Muscle of arm (tissue), 12 donors: Measurements from ENCODE around the gene RET. TPM values are rescaled to one million over a fixed set of nuclear protein-coding genes. Genes with fewer than 3 reads are reported as not detected.

Experiments
- DNase-seq: peaks from one replicate; pipeline ENCODE4 v3.0.0-alpha.2; 2013
- polyA plus RNA-seq, 12 donors: library from polyadenylated mRNA; unstranded; fragments of 120-200 nt; gene quantifications; one replicate each; pipeline ENCODE4 v1.2.1, GENCODE V29; 2013; ENCODE audit not compliant: insufficient read length in 12 of 12

RET gene
- polyA plus RNA-seq, 12 donors, result 0.52 to 17.0 (median 3.2) TPM; not detected in 1

DNA sequence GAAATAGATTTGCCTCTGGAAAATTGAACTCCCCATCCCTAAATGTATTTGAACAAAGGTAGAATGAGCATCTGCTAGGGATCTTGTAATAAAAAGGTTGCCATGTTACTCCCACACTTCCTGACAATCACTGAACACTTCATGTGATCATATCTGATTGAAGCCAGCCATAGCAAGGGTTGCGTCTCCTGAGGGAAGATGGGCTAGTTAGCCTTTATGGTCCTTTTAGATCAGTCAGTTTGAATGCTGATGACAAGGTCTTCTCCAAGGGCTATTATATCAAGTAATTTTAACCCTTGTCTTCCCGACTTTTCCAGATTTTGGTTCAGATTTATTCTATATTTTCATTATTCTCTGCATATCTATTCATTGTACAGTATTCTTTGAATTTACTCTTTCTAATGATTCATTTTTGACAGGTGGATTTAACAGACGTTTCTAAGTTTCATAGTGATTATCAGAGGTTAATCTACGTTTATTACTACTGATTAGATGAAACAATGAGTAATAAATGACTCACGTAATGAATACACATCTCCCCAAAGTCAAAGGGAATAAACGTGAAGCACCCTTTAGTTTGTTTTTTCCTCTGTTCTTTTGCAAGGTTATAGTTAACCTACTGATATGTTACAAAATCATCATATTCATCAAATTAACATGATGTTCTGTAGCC, 89.5 kb downstream of the RET start:
- no peak for DNase-seq

DNA sequence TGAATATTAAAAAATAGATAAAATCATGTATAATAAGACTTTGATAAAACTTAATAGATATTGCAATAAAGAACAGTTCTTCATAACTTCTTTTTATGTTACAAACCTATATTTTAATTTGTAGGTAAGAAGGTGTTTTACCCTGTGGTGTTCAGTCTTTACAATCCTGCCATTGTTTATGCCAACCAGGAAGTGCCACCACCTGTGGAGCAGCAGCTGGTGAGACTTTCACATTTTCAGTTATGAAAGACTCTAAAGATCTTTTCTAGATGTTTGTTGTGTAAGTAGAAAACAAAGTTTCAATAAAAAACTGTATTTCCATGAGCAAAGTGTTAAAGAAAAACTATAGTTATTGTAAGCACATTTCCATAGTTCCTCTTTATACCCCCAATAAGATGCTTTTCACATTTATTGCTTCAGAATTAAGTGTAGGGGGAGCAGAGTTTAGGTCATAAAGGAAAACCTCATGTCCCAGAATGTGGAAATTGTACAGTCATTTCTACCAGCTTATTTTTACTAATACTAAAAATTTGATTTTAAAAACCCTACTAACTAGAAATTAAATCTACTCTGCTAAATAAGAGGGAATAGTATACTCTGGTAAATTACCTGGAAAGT, 90.1 kb downstream of the RET start:
- DNase-seq, result no peak

DNA sequence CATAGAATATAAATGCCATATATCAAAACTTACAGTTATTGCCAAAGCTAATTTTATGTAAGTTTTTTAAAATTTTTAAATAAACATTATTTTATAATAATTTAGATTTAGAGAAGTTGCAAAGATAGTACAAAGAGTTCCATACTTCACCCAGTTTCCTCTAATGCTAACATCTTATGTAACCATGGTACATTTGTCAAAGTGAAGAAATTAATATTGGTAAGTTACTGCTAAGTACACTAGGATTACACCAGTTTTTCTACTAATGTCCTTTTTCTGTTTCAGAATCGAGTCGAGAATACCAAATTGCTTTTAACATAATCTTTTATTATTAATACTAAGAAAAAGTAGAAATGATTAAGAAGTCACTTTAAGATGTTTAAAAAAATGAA, 90.6 kb downstream of the RET start:
- no peak for DNase-seq

DNA sequence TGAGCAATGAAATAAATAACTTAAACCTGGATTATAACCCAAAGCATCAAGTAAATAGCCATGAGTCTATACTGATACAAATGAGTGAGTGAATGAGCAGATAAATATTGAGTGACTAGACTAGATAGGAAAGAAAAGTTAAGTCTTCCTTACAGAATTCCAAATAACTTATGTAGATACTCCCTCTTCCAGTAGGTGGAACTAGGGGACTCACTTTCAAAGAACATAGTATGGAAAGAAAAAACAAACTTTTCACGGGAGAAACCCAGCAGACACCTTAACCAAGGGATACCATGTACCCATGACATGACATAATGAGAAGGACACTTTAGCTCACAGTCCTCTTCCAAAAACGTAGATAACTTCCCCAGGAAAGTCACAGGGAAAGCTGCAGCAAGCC, 93.6 kb downstream of the RET start:
- no peak for DNase-seq

DNA sequence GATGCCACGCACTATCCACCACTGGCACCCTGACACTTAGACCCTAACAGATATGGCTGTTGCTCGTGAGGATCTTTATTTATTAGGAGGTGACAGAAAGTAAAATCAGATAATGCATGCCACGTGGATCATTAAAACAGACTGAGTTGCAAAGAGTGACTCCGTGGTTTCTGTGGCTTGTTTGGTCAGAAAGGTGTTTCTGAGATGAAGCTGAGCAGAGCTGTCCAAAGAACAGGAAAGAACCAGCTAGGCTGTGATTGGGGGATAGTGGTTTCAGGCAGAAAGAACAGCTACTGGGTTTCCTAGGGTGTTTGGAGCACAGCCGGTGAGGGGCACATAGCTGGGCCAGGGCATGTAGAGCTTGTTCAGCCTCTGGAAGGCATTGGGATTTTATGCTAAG, 95.8 kb downstream of the RET start:
- DNase-seq, result no peak

DNA sequence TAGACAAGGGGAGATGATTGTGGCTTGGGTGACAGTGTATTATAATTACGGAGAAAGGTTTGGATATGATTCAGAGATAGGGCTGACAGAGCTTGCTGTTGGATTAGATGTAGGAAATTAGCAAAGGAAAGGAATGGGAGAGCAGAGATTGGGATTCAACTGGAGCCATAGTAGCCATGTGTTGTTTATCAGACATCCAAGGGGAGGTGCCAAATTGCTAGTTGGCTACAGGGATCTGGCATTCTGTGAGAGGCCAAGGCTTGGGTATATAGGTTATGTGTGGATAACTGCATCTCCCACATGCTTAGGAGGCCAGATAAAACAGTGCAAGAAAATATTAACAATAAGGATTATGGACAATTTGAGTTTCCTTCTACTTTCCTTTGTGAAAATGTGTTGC, 96.3 kb downstream of the RET start:
- no peak for DNase-seq

DNA sequence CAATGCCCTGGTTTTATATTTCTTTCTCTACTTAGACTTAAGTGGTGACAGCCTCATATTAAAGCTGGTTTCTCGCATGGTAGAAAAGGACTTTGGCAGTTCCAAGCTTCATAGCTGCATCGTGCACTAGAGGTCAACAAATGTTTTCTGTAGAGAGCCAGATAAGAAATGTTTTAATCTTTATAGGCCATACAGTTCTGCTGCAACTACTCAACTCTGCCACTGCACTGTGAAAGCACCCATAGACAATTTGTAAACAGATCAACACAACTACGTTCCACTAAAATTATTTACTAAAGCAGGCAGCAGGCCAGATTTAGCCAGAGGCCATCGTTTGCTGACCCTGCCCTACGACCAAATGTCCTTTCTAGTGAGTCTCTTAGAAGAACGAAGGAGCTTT, 98.1 kb downstream of the RET start:
- DNase-seq, result no peak

DNA sequence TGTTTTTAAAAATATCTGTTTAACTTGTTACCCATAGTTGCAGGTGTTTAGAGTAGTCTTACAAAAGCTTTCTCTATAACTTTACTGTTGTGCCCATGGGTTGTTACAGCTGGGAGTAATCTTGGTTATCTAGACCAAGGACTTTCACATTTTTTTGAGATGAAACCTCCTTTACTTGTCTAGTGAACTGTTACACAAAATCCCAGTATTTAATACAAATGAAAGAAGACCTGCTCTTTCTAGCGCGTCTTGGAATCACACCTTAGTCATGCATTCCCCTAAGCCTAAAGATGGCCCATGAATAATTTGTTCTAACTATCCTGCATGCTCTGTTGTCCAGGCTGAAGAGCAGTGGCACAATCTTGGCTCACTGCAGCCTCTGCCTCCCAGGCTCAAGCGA, 99.4 kb downstream of the RET start:
- no peak for DNase-seq

DNA sequence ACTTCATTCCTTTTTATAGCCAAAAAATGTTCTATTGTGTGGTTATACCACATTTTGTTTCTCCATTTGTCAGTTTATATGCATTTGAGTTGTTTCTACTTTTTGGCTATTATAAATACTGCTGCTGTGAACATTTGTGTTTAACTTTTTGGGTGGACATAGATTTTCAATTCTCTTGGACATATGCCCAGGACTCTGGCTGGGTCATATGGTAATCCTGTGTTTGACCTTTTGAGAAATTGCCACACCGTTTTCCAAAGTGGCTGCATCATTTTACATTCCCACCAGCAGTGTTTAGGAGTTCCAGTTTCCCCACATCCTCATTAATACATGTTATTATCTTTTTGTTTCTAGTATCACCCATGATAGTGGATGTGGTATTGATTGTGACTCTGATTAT, 100.7 kb downstream of the RET start:
- DNase-seq, result no peak

Other genes with a start within 250 kb of the RET start
- gene CSGALNACT2, start 61.4 kb downstream of the RET start, polyA plus RNA-seq, result 10 to 100 TPM in 11 of 12 donors, not detected in 1; 21.1 to 41.0 (median 32.1) TPM
- gene RASGEF1A, start 190.0 kb downstream of the RET start, polyA plus RNA-seq, result 1 to 10 TPM in 3 of 12 donors, under 1 TPM in 7, not detected in 2; 0.28 to 3.3 (median 0.39) TPM